ENCODE data around the gene FSD2. TPM values are rescaled to one million over a fixed set of nuclear protein-coding genes. Genes with fewer than 3 reads are reported as not detected.

FSD2 gene
- total RNA-seq, 1 donor from 2014 or later, result not detected

GRCh38 chr15:82807920-82808633 is 2.2 kb upstream of the FSD2 start:
- peaks cover 21% of the 10 kb centered on the region for H3F3A ChIP-seq (ENCODE audit: low read depth)
- peaks cover 13% of the 10 kb centered on the region for H4K20me1 ChIP-seq (ENCODE audit: low read depth)
- peak overlapping the region; percentile 86 for H3K4me3 Mint-ChIP-seq
- peaks cover 12% of the 10 kb centered on the region for H3K79me2 ChIP-seq (ENCODE audit: low read depth)
- peaks cover 11% of the 10 kb centered on the region for H3K4me1 ChIP-seq
- H3K27me3 ChIP-seq, result peaks cover 37% of the 10 kb centered on the region
- H3K27ac Mint-ChIP-seq, result no peak overlapping the region
- H3K4me2 ChIP-seq, result no peak overlapping the region
- TF ChIP-seq CTCF (IDR thresholded peaks at IDR 0.05), result no peak
- no peak for TF ChIP-seq EZH2phosphoT487 (IDR thresholded peaks at IDR 0.05)
- TF ChIP-seq EZH2 (IDR thresholded peaks at IDR 0.05), result no peak
- no peaks in the 10 kb centered on the region for H3K9me3 ChIP-seq (ENCODE audit: low read depth)
- no peaks in the 10 kb centered on the region for H3K9me3 Mint-ChIP-seq
- peaks cover 25% of the 10 kb centered on the region for H3K4me1 Mint-ChIP-seq
- H3K27ac ChIP-seq, result no peak overlapping the region
- H3K27me3 Mint-ChIP-seq (ENCODE audit: insufficient read depth, low read depth), result peaks cover 8% of the 10 kb centered on the region
- peak overlapping the region; percentile 97 for H2AFZ ChIP-seq (replicated peaks)
- H3K9ac ChIP-seq, result no peak overlapping the region
- no peaks in the 10 kb centered on the region for H3K36me3 ChIP-seq
- H3K36me3 Mint-ChIP-seq, result peaks cover 4% of the 10 kb centered on the region
- no peak for DNase-seq (ENCODE audit: low spot score)
- H3K4me3 ChIP-seq, result no peak overlapping the region

- Histone ChIP-seq H4K20me1 (ENCODE audit: low read depth) (no peaks in the 10 kb centered on the region), H3K79me2 (ENCODE audit: low read depth) (no peaks in the 10 kb centered on the region), H3F3A (ENCODE audit: low read depth) (peaks cover 6% of the 10 kb centered on the region), H3K27me3 (peaks cover 58% of the 10 kb centered on the region), H3K9me3 (ENCODE audit: low read depth) (no peaks in the 10 kb centered on the region), H3K9ac (no peak overlapping the region), H3K27ac (no peak overlapping the region), H3K4me3 (no peak overlapping the region), H3K4me2 (no peak overlapping the region), H2AFZ (replicated peaks) (no peak overlapping the region), H3K36me3 (no peaks in the 10 kb centered on the region), H3K4me1 (no peaks in the 10 kb centered on the region)
- no peak for TF ChIP-seq CTCF (IDR thresholded peaks at IDR 0.05)
- no peak for TF ChIP-seq EZH2phosphoT487 (IDR thresholded peaks at IDR 0.05)
- no peak for TF ChIP-seq EZH2 (IDR thresholded peaks at IDR 0.05)
- Mint-ChIP-seq H3K27me3 (ENCODE audit: insufficient read depth, low read depth) (peaks cover 6% of the 10 kb centered on the region), H3K4me3 (no peak overlapping the region), H3K36me3 (no peaks in the 10 kb centered on the region), H3K4me1 (peaks cover 6% of the 10 kb centered on the region), H3K9me3 (no peaks in the 10 kb centered on the region), H3K27ac (no peak overlapping the region)
- DNase-seq (ENCODE audit: low spot score), result no peak
Observed at GRCh38 chr15:82804575-82804949, 1.3 kb downstream of the FSD2 start.

- no peaks in the 10 kb centered on the region for H3K4me1 ChIP-seq
Observed at GRCh38 chr15:82803793-82804574, 1.9 kb downstream of the FSD2 start.

More at GRCh38 chr15:82803793-82804574, 1.9 kb downstream of the FSD2 start:
- TF ChIP-seq EZH2phosphoT487 (IDR thresholded peaks at IDR 0.05) (no peak), CTCF (IDR thresholded peaks at IDR 0.05) (no peak), EZH2 (IDR thresholded peaks at IDR 0.05) (no peak)
- Histone ChIP-seq H2AFZ (replicated peaks) (no peak overlapping the region), H4K20me1 (ENCODE audit: low read depth) (no peaks in the 10 kb centered on the region), H3K27ac (no peak overlapping the region), H3K27me3 (peaks cover 63% of the 10 kb centered on the region), H3K9ac (no peak overlapping the region), H3F3A (ENCODE audit: low read depth) (peaks cover 1% of the 10 kb centered on the region), H3K4me3 (no peak overlapping the region), H3K9me3 (ENCODE audit: low read depth) (no peaks in the 10 kb centered on the region), H3K36me3 (no peaks in the 10 kb centered on the region), H3K79me2 (ENCODE audit: low read depth) (no peaks in the 10 kb centered on the region), H3K4me2 (no peak overlapping the region)
- Mint-ChIP-seq H3K4me1 (peaks cover 2% of the 10 kb centered on the region), H3K36me3 (no peaks in the 10 kb centered on the region), H3K4me3 (peak overlapping the region; percentile 5), H3K27ac (no peak overlapping the region), H3K27me3 (ENCODE audit: insufficient read depth, low read depth) (peaks cover 6% of the 10 kb centered on the region), H3K9me3 (no peaks in the 10 kb centered on the region)
- DNase-seq (ENCODE audit: low spot score), result no peak
